Raji (cell line): Measurements from ENCODE around the gene WTAP.

Source experiments
- POLR2A ChIP-seq: IDR thresholded peaks from 2 replicates; pipeline ENCODE4 v1.6.1; 2011; ENCODE audit warnings: low read depth, low read length, control low read depth; ENCODE audit not compliant: insufficient read depth

The WTAP gene

DNA sequence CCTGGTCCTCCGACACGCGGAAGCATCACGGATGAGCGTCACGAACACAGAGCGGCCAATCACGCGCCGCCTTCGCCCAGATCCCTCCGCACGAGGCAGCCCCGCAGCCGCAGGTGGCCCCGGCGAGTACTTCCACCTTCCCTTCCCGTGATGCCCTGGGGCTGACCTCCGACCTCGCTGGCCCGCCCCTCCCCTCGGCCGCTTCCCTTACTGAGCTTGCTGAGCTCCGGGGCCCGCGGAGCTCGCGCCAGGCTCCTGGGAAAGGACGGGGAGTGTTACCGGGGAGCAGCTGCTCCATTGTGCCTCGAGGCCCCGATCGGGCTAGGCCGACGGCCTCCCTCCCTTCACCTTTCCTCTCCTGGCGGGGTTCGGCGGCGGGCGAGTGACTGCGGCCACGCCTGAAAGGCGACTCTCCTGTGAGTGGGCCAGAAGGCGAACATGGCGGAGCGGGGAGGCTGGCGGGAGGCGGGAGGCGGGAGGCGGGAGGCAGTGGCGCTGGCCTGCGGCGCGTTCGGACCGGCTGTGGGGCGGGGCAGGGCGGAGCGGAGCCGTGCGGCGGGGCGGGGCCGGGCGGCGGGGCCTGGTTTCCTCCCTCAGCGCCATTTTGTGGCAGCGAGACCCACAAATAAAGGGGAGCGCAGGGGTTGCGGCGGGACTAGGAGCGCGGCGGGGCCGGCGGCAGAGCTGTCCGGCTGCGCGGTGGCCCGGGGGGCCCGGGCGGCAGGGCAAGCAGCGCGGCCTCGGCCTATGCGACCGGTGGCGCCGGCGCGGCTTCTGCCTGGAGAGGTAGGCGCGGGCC lies at the start of gene WTAP:
WTAP (plus strand) TSS at position 589 of the 799 bp plus-strand sequence. CDS start 8,760 bp downstream, outside the sequence.
- peak; percentile 95 for TF ChIP-seq POLR2A

DNA sequence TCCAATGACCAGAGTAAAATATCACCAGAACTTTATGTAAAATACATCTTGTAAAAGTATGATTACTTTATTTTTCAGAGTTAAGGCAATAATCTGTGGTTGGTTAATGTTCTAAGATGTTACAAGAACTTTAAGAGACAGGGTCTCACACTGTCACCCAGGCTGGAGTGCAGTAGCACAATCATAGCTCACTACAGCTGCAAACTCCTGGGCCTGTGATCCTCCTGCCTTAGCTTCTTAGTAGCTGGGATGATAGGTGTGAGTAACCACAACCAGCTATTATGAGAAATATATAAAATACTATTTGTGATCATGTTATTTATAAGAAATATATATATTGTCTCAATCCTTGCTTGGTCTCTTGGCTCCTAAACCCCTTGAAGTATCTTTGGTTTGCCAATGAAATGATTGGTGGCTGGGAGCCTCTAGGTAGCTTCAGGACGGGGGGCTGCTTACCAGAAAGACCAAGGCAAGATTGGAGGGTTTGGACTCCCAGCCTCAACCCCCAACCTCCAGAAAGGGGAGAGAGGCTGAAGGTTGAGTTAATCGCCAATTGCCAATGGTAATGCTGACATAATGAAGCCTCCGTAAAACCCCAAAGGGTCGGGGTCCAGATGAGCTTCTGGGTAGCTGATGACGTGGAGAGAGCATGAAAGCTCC lies 49.7 kb upstream of the WTAP start:
- no peak for TF ChIP-seq POLR2A

DNA sequence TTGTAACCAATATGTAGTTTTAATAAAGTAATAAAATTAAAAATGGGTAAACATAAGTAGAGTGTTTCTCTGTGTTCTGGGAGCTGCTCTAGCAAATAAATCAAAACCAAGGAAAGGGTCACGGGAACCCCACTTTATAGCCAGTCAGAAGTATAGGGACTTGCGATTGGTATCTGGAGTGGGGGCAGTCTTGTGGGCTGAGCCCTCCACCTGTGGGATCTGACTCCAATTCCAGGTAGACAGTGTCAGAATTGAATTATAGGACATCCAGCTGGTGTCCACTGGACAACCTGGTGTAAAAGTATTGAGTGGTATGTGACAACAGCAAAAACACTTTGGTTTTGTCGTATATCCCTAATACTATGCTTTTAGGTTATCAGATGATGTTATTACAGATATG lies 48.7 kb upstream of the WTAP start:
- TF ChIP-seq POLR2A: no peak

DNA sequence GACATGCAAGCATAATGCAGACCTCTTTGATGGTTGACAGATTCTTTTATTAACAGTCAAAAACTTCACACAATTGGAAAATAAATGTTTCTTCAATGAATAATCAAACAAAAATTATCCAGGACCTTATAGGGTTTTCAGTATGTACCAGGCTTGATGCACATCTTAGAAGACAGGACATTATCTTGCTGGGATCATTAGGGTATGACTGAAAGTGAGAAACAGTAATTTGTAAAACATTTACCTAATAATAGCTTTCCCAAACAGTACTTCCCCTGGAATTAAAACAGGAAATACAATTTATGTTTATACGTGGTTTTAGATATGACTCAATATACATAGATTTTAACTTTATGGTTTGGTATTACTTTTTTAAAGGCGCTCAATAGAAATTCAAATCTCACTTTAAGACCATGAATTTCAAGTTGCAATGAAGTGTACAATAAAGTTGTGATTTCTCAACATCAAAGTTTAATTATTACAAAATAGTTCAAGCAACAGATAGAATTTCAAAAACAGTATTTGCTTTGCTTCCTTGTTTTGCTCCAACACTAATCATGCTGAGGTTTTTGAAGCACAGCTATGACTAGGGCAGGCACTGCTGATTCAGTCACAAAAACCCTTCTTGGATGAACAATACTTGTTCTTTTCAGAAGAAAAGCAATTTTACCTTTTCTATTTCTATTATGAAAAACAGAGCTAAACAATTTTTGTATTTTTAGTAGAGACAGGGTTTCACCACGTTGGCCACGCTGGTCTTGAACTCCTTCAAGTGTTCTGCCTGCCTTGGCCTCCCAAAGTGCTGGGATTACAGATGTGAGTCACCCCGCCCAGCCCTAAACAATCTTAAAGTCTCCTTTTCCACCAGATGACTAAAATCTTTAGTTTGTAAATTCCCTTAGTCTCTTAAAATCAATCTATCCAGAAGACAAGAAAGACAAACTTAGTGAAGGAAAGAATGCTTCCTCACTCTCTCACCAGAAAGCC lies 47.9 kb upstream of the WTAP start:
- no peak for TF ChIP-seq POLR2A

DNA sequence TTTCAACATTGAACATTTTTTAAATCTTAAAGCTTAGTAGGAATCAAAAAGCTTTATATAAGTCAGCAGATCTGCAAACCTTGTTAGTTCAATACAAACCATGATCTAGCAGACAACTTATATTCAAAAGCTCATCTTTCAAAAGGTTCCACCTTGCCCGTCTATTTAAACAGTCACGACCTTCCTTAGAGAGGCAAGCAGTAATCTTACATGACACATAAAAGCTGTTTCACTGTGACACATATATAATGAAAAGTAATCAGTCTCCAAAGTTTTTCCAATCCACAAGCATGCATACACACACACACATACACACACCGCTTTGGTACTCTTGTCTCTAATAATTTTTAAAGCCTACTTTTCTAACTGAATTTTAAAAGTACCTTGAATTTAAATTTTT lies 47.2 kb upstream of the WTAP start:
- TF ChIP-seq POLR2A: no peak

DNA sequence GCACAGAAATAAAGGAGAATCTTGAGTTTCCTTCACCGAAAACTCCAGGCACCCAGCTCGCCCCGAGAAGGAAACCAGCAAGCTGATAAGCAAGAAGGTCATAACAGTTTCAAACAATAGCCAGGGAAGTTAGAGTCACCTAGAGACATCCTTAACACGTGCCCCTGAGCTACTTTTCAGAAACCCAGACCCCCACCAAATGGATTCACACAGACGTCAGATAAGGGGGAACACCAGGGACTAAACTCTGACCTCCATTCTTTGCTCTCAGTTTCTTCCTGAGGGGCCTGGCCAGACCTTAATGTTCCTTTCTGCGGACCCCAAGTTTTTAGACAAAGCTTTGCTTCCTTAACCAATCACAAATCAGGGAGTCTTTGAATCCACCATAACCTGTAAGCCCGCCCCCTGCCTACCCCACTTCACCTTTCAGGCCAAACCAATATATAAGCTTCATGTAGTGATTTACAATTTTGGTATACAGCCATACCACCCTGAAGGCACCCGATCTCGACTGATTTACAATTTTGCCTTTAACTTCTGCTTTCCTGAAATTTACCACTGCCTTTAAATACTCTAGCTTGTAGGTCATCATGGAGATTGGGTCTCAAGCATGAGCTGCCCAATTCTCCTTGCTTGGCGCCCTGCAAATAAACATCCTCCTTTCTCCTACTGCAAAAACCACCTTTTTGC lies 46.0 kb upstream of the WTAP start:
- no peak for TF ChIP-seq POLR2A

DNA sequence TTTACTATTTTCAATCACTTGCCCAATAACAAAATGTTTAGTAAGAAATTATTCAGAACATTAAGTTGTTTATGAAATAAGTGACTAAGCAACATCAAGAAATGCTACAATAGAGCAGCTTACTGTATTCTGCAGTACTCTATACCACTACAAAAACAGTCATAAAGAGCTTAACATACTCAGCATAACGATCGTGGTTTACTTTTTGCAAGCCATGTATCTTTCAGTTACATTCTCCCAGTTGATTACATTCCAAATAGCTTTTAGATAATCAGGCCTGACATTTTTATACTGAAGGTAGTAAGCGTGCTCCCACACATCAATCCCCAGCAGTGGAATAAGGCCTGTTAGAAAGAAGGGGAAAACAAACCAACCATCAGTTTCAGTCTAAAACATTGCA lies 45.0 kb upstream of the WTAP start:
- TF ChIP-seq POLR2A: no peak

DNA sequence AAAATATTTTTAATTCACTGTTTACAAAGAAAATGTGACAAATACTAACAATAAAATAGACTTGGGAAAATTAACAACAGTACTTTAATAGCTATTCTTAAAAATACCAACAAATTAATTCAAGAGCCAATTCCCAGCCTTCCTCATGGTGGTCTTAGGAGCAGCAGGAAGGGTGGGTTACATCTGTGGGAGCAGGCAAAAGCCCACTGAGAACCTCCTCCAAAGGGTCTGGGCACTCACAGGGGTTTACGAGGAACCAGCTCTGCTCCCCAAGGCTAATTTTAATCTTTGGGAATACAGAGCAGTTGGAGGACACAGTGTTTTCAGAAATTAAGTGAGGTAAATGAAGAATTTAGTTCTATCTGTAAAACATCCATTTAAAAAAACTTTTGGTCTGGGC lies 44.5 kb upstream of the WTAP start:
- no peak for TF ChIP-seq POLR2A

DNA sequence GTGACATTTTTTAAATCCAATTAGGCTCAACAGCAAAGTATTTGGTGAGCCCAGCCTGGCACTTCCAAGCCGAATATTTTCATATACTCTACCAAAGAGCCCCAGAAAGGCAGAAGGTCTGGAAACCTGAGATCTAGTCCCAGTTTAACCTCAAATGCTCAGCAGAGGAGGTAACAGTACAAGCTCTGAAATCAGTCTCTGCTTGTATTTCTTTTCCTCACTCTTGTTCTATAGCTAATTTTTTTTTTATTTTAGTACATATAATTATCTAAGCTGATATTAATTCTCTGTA lies 43.3 kb upstream of the WTAP start:
- TF ChIP-seq POLR2A: no peak

DNA sequence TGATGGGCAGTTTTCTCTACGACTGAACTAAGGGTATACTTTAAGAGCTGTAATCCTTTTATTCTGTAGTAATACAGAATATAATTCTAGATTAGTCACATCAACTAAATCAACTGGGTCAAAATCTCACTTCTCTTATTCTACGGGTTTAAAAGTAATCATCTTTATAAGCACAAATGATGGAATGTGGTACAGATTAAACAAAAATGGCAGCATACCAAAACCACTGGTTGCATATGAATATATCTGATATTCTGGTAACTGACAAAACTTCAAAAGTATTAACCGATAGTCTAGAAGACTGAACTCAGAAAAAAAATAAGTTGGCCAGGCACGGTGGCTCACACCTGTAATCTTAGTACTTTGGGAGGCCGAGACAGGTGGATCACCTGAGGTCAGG lies 41.3 kb upstream of the WTAP start:
- no peak for TF ChIP-seq POLR2A

DNA sequence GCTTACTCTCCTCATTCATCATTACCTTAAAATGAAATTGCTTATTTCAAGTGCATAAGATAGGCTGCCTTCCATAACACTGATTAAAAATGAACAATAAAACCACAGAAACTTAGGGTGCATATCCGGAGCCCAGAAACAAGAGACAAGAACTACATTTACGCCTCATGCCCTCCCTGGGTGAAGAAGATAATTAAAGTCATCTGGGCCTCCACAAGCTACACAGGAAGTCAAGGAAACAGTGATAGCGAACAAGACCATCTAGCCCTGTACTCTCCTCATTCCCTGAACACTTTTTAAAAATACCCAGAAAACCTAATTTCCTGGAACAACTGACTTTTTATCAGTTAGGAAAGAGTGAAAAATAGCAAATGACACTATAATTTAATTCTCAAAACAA lies 40.6 kb upstream of the WTAP start:
- TF ChIP-seq POLR2A: no peak

DNA sequence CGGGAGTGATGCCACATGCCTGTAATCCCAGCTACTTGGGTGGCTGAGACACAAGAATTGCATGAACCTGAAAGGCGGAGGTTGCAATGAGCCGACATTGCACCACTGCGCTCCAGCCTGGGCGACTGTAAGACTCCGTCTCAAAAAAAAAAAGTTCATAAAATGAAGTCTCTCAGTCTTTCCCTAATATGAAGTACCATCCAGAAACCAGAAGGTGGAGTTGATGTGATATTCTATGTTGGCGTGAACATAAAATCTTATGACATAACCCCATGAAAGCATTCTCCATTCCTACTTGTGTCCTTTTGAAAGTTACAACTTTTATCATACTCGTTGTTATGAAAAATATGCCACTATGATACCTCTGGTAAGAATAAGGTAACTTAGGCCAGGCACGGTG lies 40.0 kb upstream of the WTAP start:
- no peak for TF ChIP-seq POLR2A

DNA sequence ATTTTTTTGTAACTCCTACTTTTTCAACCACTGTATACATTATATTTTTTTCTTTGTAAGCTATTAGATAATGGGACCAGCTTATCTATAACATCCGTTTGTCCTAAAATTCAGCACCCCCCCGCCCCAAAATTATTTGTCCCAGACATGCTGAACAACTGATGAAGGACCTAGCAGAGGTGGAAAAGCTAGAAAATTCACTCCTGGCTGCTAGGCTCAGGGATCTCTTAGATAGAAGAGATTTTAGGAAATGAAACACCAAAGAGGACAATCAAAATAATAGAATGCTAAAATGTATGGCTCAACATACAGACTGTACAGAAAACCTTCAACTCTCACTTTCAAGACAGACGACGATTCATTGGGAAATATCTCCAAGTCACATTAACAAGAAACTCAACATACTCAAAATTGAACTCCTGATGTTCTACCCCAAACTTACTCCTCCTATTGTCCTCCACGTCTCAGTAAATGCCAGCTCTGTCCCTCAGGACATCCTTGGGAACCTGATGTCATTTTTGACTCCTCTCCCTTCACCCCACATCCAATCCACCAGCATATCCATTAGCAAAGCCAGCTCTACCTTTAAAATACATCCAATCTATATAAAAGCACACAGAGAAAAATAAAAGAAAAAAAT lies 38.9 kb upstream of the WTAP start:
- no peak for TF ChIP-seq POLR2A

DNA sequence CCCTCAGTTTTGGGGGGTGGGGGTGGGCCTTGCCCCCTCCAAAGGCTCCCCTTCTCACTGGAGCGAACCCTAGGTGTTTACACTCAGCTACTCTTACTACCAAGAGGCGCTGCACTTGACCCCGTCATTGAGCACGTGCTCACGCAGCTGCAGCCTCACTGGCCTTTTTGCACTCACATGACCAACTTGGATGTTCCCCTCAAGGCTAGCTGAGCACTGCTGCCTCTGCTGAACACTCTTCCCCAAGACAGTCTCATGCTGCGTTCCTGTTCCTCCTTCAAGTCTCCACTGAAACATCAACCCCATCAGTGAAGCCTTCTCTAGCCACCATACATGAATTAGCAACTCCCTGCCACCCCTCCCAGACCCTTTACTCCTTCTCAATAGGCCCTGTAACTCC lies 38.3 kb upstream of the WTAP start:
- no peak for TF ChIP-seq POLR2A

DNA sequence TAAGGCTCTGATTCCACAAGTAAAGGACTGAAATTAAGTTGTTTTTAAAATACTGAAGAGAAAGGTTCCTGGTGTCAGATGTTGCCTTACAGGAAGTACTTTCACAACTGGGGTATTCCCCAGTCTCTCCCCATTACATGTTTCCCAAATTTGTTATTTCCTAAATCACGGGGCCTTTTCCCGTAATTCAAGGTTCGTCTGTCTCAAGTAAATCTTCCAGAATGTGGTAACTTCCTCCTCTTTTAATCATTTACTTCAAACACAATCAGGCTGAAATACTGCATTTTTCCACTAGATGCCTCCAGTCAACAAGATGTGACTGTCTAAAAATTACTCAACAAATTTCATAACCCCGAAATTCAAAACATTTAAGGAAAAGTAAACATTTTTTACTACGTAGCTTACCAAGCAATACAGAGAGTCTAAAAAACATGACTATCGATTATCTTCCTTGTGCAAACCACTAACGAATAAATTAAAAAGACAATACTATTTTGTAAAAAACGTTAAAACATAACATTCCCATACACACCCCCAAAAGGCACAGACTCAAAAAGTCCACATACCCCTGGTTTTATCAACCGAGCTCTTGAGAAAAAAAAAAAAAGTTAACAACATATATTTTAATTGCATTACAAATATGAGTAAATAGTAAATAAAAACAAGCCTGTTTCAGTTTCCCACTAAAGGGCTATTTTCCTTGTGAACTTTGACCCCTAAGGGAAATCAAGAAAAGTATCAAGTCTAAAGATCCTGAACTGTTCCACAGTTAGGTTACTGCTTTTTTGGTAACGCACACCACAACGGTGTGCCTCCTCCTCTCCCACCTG lies 36.0 kb upstream of the WTAP start:
- no peak for TF ChIP-seq POLR2A

DNA sequence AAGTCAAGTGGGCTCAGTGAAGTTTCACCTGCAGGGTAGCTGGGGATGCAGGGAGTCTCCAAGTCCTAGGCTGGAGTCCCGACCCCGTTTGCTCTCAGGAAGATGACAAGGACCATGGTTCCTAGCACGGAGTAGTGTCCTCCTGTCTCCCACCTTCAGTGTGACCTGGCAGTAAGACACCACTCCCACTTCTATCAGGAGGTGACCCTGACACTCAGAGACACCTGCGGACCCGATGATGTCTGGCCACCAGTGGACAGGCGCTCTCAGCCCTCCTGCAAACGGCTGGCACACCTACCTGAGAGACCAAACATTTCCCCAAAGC lies 35.4 kb upstream of the WTAP start:
- TF ChIP-seq POLR2A: no peak
